Upper lobe of left lung (tissue), 4 donors: ENCODE results near the gene ATP6V0A1.

ENCODE experiments used
- CTCF ChIP-seq, 6 experiments: fragments of 450-650 bp in 4 of 6; fragments of 200-600 bp in 2 of 6; sonication (generic) in 2 of 6; IDR thresholded peaks; one replicate each; pipeline ENCODE4 v1.5.1; 2016 to 2019; ENCODE audit warnings: antibody characterized with exemption in 6 of 6
- EP300 ChIP-seq, 4 donors: sonication (generic); formaldehyde crosslinking; IDR thresholded peaks; one replicate each; pipeline ENCODE4 v1.5.1; 2017; ENCODE audit warnings: antibody characterized with exemption in 4 of 4, control low read depth in 2 of 4

- TF ChIP-seq EP300 (IDR thresholded peaks at IDR 0.05) (no peak), CTCF (IDR thresholded peaks at IDR 0.05) (no peak)
Observed at GRCh38 chr17:42467889-42468288, 9.2 kb downstream of the ATP6V0A1 start.
